GM19025 (cell line): ENCODE data around the gene KANK4.

Source experiments
- ATAC-seq: cut with Tn5 transposase; IDR thresholded peaks from one replicate; pipeline ENCODE4 v1.9.1; 2021; ENCODE audit warnings: mild to moderate bottlenecking, low read depth, moderate library complexity; ENCODE audit not compliant: unreplicated experiment

Gene KANK4

DNA sequence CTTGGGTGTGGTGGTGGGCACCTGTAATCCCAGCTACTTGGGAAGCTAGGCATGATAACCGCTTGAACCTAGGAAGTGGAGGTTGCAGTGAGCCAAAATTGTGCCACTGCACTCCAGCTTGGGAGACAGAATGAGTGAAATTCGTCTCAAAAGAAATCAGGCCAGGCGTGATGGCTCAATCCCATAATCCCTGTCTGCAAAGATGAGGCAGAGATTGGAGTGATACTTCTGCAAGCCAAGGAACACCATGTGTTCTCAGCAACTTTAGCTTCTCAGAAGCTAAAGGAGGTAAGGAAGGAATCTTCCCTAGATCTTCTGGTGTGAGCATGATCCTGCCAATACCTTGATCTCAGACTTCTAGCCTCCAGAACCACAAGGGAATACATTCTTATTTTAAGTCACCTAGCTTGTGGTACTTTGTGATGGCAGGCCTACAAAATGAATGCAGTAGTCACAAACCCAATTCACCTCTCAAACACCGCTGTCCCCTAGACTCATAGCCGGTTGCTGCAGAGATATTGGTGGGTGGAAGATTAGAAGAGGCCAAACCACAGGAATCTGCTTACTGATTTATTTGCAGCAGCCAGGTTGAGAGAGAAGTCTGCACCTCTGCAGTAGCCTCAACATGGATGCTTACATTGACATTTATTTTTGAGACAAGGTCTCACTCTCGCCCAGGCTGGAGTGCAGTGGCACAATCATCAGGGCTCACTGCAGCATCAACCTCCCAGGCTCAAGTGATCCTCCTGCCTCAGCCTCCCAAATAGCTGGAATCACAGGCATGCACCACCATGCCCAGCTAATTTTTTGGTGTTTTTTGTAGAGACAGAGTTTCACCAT, 105.9 kb downstream of the KANK4 start:
- ATAC-seq, result no peak

DNA sequence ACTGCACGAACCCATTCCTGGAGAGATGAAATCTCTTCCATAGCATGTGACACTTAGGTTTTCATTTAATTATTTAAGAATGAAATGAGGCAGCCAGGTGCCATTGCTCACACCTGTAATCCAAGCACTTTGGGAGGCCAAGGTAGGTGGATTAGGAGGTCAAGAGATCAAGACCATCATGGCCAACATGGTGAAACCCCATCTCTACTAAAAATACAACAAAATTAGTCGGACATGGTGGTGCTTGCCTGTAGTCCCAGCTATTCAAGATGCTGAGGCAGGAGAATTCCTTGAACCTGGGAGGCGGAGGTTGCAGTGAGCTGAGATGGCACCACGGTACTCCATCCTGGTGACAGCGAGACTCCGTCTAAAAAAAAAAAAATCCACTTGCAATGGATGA, 106.8 kb downstream of the KANK4 start:
- no peak for ATAC-seq

DNA sequence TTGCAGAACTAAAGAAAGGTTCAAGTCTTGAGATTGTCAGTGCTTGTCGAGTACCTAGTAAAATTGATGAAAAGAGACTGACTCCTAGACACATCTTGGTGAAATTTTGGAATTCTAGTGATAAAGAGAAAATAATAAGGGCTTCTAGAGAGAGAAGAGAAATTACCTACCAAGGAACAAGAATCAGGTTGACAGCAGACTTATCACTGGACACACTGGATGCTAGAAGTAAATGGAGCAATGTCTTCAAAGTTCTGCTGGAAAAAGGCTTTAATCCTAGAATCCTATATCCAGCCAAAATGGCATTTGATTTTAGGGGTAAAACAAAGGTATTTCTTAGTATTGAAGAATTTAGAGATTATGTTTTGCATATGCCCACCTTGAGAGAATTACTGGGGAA, 108.3 kb downstream of the KANK4 start:
- no peak for ATAC-seq

DNA sequence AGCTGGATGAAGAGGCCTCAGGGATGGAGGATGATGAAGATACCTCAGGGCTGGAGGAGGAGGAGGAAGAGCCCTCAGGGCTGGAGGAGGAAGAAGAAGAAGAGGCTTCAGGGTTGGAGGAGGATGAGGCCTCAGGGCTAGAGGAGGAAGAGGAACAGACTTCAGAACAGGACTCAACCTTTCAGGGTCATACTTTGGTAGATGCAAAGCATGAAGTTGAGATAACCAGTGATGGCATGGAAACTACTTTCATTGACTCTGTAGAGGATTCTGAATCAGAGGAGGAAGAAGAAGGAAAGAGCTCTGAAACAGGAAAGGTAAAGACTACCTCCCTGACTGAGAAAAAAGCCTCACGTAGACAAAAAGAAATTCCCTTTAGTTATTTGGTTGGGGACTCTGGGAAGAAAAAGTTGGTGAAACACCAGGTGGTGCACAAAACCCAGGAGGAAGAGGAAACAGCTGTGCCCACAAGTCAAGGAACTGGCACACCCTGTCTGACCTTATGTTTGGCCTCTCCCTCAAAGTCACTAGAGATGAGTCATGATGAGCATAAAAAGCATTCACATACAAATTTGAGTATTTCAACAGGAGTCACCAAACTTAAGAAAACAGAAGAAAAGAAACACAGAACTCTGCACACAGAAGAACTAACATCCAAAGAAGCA, 109.2 kb downstream of the KANK4 start:
- ATAC-seq, result no peak

DNA sequence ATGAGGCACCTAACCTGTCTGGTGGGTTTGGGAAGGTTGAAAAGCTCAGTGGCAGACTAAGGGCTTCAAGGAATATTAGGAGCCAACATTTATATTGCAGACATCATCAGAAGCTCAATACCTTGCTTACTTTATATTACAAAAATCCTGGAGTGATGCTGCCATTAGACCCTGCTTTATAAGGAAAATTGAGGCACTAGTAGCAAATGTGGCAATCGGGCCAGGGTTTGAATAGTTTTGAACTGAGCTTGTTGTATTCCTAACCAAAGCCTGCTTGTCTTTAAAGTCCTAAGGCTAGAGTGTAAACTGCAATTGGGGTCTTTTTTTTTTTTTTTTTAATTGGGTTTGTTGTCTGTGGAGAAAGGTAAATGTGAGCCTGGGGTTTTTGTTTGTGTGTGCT, 110.3 kb downstream of the KANK4 start:
- no peak for ATAC-seq

DNA sequence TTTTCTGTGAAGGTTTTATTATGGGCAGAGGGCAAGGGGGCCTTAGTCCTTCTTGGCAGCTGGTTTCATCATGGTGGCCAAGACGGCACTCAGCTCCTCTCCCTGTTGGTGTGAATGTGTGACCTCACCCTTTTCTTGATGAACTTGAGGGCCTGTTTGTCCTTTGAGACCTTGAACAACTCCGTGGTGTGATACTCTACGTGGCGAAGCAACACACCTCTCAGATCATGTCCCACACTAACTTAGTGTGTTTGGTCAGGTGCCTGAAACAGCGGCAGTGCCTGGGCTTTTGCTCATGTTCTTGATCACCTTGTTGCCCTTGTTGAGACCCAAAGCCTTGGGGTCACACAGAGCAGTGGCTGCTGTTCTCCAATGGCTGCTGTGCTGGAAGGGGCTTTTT, 111.1 kb downstream of the KANK4 start:
- no peak for ATAC-seq

DNA sequence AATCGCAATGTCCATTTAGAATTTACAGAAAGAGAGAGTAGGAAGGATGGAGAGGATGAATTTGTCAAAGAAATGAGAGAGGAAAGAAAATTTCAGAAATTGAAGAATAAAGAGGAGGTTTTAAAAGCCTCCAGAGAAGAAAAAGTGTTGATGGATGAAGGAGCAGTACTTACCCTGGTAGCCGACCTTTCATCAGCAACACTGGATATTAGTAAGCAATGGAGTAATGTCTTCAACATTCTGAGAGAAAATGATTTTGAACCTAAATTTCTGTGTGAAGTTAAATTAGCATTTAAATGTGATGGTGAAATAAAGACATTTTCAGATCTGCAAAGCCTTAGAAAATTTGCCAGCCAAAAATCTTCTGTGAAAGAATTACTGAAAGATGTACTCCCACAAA, 112.0 kb downstream of the KANK4 start:
- ATAC-seq, result no peak

DNA sequence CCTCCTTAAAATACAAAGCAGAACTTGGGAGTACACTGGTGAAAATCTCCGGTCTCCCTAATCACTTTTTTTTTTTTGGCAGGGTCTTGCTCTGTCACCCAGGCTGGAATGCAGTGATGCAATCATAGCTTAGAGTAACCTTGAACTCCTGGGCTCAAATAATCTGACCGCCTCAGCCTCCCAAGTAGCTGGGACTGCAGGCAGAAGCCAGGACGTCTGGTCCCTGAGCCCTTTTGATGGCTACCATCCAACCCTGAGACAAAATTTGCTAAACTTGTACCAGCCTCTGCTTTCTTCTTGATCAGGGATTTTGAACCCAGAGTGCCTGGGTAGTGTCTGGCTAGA, 120.5 kb downstream of the KANK4 start:
- no peak for ATAC-seq

DNA sequence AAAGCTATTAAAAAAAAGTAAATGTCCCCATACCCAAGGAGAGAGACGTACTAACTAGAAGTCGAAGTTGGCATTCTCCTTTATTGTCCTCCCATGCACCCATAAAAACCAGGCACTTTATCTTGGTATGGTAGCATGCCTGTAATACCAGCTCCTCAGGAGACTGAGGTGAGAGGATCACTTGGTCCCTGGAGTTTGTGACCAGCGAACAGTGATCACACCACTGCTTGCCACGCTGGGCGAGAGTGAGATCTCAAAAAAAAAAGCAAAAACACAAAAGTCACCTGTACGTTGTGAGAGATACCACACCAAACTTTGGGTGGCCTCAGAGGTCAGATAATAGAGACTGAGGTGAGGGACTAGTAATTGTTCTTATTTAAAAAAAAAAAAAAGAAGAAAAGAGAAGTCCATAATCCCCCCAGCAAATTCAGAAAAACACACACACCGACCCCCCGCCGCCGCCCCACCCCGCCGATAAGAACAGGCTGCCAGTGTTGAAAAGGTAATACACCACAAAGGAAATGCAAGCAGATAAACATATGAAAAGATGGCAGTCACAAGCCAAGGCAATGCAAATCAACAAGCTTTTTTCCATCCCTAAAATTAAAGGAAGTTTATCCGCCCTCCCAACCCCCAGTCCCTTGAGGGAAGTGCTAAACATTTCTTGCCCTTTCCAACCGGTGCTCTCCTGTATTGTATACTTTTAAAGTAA, 121.0 kb downstream of the KANK4 start:
- no peak for ATAC-seq

DNA sequence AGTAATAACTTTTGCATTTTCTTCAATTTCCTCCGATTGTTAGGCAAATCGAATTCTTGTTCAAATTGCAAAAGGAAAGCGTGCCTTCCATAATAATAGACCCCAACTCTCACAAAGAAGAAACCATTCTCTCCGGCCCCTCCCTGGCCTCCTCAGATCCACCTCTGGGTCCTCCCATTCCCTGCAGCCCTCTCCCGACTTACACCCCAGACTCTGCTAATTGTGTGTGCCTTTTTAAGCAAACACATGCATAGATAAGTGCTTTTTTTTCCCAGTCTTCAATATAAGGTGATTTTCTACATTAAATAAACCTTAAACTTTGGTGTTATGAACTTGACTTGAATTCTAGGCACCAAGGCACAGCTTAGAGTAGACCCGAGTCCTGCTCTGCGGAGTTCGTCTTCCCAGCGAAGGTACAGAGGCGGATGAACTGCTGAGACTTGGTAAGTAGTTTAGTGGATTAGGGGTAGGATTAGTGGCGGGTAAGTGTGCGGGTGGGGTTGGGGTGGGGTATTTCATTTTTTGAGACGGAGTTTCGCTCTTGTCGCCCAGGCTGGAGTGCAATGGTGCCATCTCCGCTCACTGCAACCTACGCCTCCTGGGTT, 123.0 kb downstream of the KANK4 start:
- no peak for ATAC-seq

DNA sequence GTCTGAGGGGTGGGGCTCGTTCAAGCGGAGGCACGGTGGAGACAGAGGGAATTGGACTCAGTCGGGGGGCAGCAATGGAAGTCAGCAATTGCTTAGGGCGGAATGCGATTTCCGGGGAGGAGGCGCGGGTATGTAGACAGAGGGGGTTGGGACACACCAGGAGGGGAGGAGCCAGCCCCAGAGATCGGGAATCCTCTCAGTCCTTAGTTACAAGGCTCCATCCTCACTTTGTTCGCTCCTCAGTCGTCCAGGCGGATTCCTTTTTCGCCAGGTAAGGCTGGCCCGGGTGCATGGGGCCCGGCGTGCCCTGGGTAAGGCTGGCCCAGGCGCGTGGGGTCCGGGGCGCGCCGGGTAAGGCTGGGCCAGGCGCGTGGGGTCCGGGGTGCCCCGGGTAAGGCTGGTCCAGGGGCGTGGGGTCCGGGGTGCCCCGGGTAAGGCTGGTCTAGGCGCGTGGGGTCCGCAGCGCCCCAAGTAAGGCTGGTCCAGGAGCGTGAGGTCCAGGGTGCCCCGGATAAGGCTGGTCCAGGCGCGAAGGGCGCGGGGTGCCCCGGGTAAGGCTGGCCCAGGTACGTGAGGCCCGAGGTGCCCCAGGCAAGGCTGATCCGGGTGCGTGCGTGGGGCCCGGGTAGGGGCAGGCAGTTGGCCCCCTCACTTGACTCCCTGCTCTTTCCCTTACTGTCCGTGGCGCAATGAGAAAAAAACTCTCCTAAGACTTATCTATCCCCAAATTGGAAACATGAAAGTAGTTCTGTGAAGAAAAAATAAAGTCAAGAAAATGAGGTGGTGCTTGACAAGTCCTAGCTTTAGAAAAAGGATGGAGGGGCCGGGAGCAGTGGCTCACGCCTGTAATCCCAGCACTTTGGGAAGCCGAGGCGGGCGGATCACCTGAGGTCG, 124.3 kb downstream of the KANK4 start, which contains the start of gene L1TD1:
Gene L1TD1, plus strand, starts transcription at position 199 of the 894 bp plus-strand sequence. CDS start 11,780 bp downstream, outside the sequence.
- ATAC-seq, result no peak

DNA sequence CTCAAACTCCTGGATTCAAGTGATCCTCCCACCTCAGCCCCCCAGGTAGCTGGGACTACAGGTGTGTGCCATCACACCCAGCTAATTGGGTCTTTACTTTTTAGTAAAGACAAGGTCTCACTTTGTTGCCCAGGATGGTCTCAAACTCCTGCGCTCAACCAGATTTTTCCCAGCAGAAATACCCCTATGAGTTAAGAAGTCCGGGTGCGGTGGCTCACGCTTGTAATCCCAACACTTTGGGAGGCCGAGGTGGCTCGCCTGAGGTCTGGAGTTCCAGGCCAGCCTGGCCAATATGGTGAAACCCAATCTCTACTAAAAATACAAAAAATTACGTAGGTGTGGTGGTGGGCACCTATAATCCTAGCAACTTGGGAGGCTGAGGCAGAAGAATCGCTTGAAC, 131.1 kb downstream of the KANK4 start:
- no peak for ATAC-seq

DNA sequence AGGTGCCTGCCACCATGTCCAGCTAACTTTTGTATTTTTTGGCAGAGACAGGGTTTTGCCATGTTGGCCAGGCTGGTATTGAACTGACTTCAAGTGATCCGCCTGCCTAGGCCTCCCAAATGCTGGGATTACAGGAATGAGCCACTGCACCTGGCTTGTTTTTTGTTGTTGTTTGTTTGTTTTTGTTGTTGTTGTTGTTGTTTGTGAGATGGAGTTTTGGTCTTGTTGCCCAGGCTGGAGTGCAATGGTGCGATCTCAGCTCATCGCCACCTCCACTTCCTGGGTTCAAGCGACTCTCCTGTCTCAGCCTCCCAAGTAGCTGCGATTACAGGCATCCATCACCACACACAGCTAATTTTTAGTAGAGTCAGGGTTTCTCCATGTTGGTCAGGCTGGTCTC, 131.7 kb downstream of the KANK4 start:
- no peak for ATAC-seq
